CD8-positive, alpha-beta memory T cell (primary cell): ENCODE measurements around the gene TTC23. TPM values are rescaled to one million over a fixed set of nuclear protein-coding genes. Genes with fewer than 3 reads are reported as not detected.
"Not testable (repeated sequence)": the region's sequence is repeated elsewhere in the genome, so short reads cannot be mapped to it uniquely, and the experiment has no call there.

ENCODE experiments used
- CTCF ChIA-PET: fragments of 350-600 bp; sonication (Branson Sonifier 250); formaldehyde crosslinking; loops from one replicate; lab custom pipeline; 2021; ENCODE audit warnings: antibody characterized with exemption; lab: Charles Lee
- POLR2A ChIA-PET: fragments of 350-600 bp; sonication (Branson Sonifier 250); formaldehyde crosslinking; loops from one replicate; lab custom pipeline; 2021; ENCODE audit warnings: antibody characterized with exemption; lab: Charles Lee
- DNase-seq, 5 donors: peaks; one replicate each; pipeline versions ENCODE4 v3.0.0 to v3.0.0-alpha.2; 2020 to 2022; ENCODE audit warnings: mixed read lengths in 1 of 5
- H3K27ac ChIP-seq: one replicate; pipeline ENCODE4 v1.7.0; 2013; ENCODE audit warnings: low read depth, mild to moderate bottlenecking, low read length, moderate library complexity
- H3K27me3 ChIP-seq: 2 replicates; pipeline ENCODE4 v1.7.0; 2013; ENCODE audit warnings: low read length, mild to moderate bottlenecking; ENCODE audit not compliant: insufficient read depth, poor library complexity, severe bottlenecking
- H3K36me3 ChIP-seq: 2 replicates; pipeline ENCODE4 v1.7.0; 2013; ENCODE audit warnings: mild to moderate bottlenecking, low read length, moderate library complexity; ENCODE audit not compliant: insufficient read depth
- H3K4me1 ChIP-seq: 2 replicates; pipeline ENCODE4 v1.7.0; 2013; ENCODE audit warnings: mild to moderate bottlenecking, low read length, moderate library complexity; ENCODE audit not compliant: insufficient read depth
- H3K4me3 ChIP-seq: 2 replicates; pipeline ENCODE4 v1.7.0; 2013; ENCODE audit warnings: mild to moderate bottlenecking, low read length
- H3K9me3 ChIP-seq: 2 replicates; pipeline ENCODE4 v1.7.0; 2013; ENCODE audit warnings: mild to moderate bottlenecking, low read length
- H3K27ac Mint-ChIP-seq, 8 donors: one replicate each; pipeline ENCODE4 v1.8.0; 2020 to 2021; ENCODE audit warnings: mixed read lengths in 8 of 8, mild to moderate bottlenecking in 6 of 8, inconsistent platforms in 3 of 8, moderate library complexity in 3 of 8
- H3K27me3 Mint-ChIP-seq, 2 donors: one replicate each; pipeline ENCODE4 v1.8.0; 2020 to 2021; ENCODE audit warnings: mixed read lengths in 2 of 2, mild to moderate bottlenecking in 1 of 2, moderate library complexity in 1 of 2
- H3K36me3 Mint-ChIP-seq, 3 donors: one replicate each; pipeline ENCODE4 v1.8.0; 2020 to 2021; ENCODE audit warnings: mixed read lengths in 3 of 3, inconsistent platforms in 1 of 3, mild to moderate bottlenecking in 1 of 3
- H3K4me1 Mint-ChIP-seq, 3 donors: one replicate each; pipeline ENCODE4 v1.8.0; 2020 to 2021; ENCODE audit warnings: mixed read lengths in 3 of 3, inconsistent platforms in 1 of 3, mild to moderate bottlenecking in 1 of 3
- H3K4me3 Mint-ChIP-seq, 7 donors: one replicate each; pipeline ENCODE4 v1.8.0; 2020 to 2021; ENCODE audit warnings: mixed read lengths in 7 of 7, mild to moderate bottlenecking in 6 of 7, moderate library complexity in 4 of 7, inconsistent platforms in 2 of 7
- H3K9me3 Mint-ChIP-seq, 5 donors: one replicate each; pipeline ENCODE4 v1.8.0; 2020 to 2022; ENCODE audit warnings: mixed read lengths in 5 of 5, mild to moderate bottlenecking in 3 of 5, moderate library complexity in 2 of 5, inconsistent platforms in 1 of 5
- polyA plus RNA-seq: library from polyadenylated mRNA; unstranded; fragments of 300-500 nt; fragmentation: Illumina TruSeq; gene quantifications from one replicate; pipeline ENCODE4 v1.2.3, GENCODE V29; 2021
- total RNA-seq, 2 experiments: library from RNA; stranded (reverse); gene quantifications; one replicate each; pipeline ENCODE4 v1.2.3, GENCODE V29; 2021

Gene TTC23
- total and polyA plus RNA-seq, 3 experiments from 2014 or later = 0.10 to 2.7 (median 2.0) TPM

DNA sequence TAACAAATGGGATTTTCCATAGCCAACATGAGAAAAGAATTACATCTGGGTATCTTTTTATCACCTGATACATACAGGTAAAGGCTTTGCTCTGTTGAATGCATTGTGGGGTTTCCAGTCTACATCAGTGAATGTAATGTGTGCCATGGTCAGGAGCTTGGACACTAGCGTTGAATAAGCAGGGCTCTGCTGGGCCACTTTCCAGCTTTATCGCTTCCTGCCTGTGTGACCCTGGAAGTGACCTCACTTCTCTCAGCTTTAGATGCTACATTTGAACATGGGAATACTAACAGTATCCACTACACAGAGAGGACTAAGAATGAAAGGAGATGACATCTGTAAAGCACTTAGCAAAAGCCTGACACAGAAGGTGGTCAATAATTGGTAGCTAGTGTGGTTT is 40.1 kb downstream of the TTC23 start:
- Mint-ChIP-seq H3K27ac (no peak overlapping the region), H3K4me3 (no peak overlapping the region), H3K4me1 (no peaks in the 10 kb centered on the region), H3K9me3 (no peaks in the 10 kb centered on the region), H3K36me3 (no peaks in the 10 kb centered on the region), H3K27me3 (peaks cover 2 to 43% of the 10 kb centered on the region in 2 donors)
- Histone ChIP-seq H3K27me3 (no peaks in the 10 kb centered on the region), H3K4me1 (no peaks in the 10 kb centered on the region), H3K27ac (no peak overlapping the region), H3K4me3 (no peak overlapping the region), H3K36me3 (no peaks in the 10 kb centered on the region), H3K9me3 (no peaks in the 10 kb centered on the region)
- no peak for DNase-seq
- ChIA-PET CTCF (interaction anchor here (1.4 kb wide), 1 partner anchor 104 kb away, joined by 4 read pairs; no protein-coding TSS in a partner anchor), POLR2A (no interaction called here)

DNA sequence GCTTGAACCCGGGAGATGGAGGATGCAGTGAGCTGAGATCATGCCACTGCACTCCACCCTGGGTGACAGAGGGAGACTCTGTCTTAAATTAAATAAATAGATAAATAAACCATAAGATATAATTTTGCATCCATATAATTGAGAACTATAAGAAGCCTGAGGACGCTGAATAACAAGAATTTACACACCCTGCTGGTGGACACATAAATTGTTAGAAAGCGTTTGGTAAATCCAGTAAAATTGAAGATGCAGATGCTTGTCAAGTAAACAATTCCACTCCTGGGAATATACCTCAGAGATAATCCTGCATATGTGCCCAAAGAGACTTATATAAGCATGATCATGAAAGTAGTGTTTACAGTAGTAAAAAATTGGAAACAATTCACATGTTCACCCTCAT is 41.7 kb downstream of the TTC23 start:
- Mint-ChIP-seq H3K4me3 (no peak overlapping the region), H3K27me3 (peaks cover 2 to 42% of the 10 kb centered on the region in 2 donors), H3K4me1 (no peaks in the 10 kb centered on the region), H3K27ac (no peak overlapping the region), H3K36me3 (no peaks in the 10 kb centered on the region), H3K9me3 (no peaks in the 10 kb centered on the region)
- no peak overlapping the region for H3K27ac ChIP-seq
- no peaks in the 10 kb centered on the region for H3K36me3 ChIP-seq
- POLR2A ChIA-PET = no interaction called here
- no peaks in the 10 kb centered on the region for H3K4me1 ChIP-seq
- no peaks in the 10 kb centered on the region for H3K9me3 ChIP-seq
- CTCF ChIA-PET = interaction anchor here (1.3 kb wide), 1 partner anchor 428 kb away, joined by 3 read pairs; no protein-coding TSS in a partner anchor
- no peak overlapping the region for H3K4me3 ChIP-seq
- DNase-seq = no peak
- H3K27me3 ChIP-seq = no peaks in the 10 kb centered on the region

DNA sequence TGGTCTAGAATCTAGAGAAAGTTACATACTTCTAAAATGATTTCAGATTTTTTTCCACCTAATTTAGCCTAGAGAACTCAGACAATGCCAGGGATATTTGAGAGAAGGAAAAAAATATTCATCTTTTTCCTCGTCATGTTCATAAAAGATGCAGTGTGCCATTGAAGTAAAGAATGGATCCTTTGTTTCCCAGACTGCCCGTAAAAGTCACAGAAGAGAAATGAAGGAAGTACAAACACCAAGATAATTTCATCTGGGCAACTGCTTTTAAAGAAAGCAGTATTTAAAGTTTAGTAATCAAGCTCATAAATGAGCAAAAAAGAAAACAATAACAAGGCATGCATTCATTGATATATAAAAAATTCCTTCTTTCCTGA is 47.2 kb downstream of the TTC23 start:
- POLR2A ChIA-PET = no interaction called here
- no peak overlapping the region for H3K27ac ChIP-seq
- H3K9me3 ChIP-seq = no peaks in the 10 kb centered on the region
- Mint-ChIP-seq H3K4me3 (no peak overlapping the region), H3K27ac (no peak overlapping the region), H3K27me3 (peaks cover 2 to 24% of the 10 kb centered on the region in 2 donors), H3K4me1 (no peaks in the 10 kb centered on the region), H3K9me3 (no peaks in the 10 kb centered on the region), H3K36me3 (no peaks in the 10 kb centered on the region)
- CTCF ChIA-PET = no interaction called here
- no peaks in the 10 kb centered on the region for H3K4me1 ChIP-seq
- H3K27me3 ChIP-seq = no peaks in the 10 kb centered on the region
- H3K36me3 ChIP-seq = no peaks in the 10 kb centered on the region
- H3K4me3 ChIP-seq = no peak overlapping the region
- no peak for DNase-seq

DNA sequence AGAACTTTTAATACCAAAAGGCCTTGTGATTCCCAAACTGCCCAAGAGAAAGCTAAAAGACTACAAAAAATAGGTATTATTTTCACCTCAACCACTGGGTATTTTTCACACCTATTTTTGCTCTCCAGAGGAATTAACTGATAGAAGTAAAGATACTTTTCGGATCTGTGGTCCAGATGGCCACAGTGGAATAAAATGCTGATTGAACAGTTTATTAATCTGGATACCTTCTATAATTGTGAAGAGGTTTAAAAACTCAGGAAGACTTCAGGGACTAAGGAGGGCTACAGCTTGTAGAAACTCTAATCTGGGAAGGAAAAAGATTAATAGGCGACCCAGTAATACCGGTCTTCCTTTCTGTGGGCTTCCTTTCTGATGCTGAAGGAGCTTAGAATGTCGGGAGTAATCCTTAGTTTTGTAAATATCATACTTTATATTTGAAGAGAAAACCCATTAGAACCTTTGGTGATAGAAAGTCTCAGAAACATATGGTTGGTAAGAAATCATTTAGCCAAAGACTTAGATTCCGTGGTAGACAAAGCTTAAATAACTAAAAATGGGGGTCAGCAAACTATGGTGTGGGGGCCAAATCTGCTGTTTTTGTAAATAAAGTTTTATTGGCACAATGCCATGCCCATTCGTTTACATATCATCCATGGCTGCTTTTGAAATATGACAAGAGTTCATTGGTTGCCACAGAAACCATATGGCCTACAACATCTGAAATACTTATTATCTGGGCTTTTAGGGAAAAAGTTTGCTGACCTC is 47.8 kb downstream of the TTC23 start:
- Mint-ChIP-seq H3K27ac (no peak overlapping the region), H3K27me3 (peaks cover 2 to 18% of the 10 kb centered on the region in 2 donors), H3K9me3 (no peaks in the 10 kb centered on the region), H3K4me1 (no peaks in the 10 kb centered on the region), H3K4me3 (no peak overlapping the region), H3K36me3 (no peaks in the 10 kb centered on the region)
- ChIA-PET CTCF (no interaction called here), POLR2A (no interaction called here)
- no peaks in the 10 kb centered on the region for H3K36me3 ChIP-seq
- no peaks in the 10 kb centered on the region for H3K4me1 ChIP-seq
- no peaks in the 10 kb centered on the region for H3K27me3 ChIP-seq
- H3K9me3 ChIP-seq = no peaks in the 10 kb centered on the region
- H3K27ac ChIP-seq = no peak overlapping the region
- H3K4me3 ChIP-seq = no peak overlapping the region
- DNase-seq = no peak

DNA sequence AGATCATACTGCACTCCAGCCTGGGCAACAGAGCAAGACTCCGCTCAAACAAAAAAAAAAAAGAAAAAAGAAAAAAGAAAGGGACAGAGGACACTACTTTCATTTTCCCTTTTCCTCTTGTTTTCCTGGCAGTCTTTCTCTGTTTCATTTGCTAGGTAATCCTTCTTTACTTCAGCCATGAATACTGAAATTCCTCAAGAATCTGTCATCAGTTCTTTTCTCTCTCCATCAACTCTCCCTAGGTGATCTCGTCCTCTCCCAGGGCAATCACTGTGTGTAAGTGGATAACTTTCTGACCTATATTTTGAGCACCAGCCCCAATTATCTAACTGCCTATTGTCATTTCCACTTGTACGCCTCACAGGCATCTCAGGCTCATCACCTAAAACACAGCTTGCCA is 51.5 kb downstream of the TTC23 start:
- H3K9me3 Mint-ChIP-seq = no peaks in the 10 kb centered on the region

DNA sequence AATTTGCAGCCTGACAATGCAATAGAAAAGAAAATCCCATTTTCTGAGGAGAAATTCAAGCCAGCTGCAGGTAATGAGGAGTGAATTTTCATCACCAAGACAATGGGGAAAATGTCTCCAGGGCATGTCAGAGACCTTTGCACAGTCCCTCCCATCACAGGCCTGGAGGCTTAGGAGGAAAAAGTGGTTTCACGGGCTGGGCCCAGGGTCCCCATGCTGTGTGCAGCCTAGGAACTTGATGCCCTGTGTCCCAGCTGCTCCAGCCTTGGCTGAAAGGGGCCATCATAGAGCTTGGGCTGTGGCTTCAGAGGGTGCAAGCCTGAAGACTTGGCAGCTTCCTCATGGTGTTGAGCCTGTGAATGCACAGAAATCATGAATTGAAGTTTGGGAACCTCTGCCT is 57.2 kb downstream of the TTC23 start:
- H3K27me3 Mint-ChIP-seq = peaks cover 2 to 33% of the 10 kb centered on the region in 2 donors
- H3K27ac ChIP-seq, H3K4me1 ChIP-seq, H3K27ac Mint-ChIP-seq, H3K36me3 ChIP-seq, POLR2A ChIA-PET, H3K36me3 Mint-ChIP-seq, H3K27me3 ChIP-seq, CTCF ChIA-PET, H3K4me3 Mint-ChIP-seq, DNase-seq, H3K9me3 Mint-ChIP-seq, H3K4me1 Mint-ChIP-seq, H3K4me3 ChIP-seq, H3K9me3 ChIP-seq: not testable (repeated sequence)

More for the DNA sequence above, 51.5 kb downstream of the TTC23 start:
- Histone ChIP-seq H3K4me1 (no peaks in the 10 kb centered on the region), H3K27me3 (no peaks in the 10 kb centered on the region), H3K9me3 (no peaks in the 10 kb centered on the region), H3K4me3 (no peak overlapping the region), H3K36me3 (no peaks in the 10 kb centered on the region), H3K27ac (no peak overlapping the region)
- Mint-ChIP-seq H3K27ac (no peak overlapping the region), H3K36me3 (no peaks in the 10 kb centered on the region), H3K27me3 (peaks cover 0 to 15% of the 10 kb centered on the region in 2 donors), H3K4me1 (no peaks in the 10 kb centered on the region), H3K4me3 (no peak overlapping the region)
- POLR2A ChIA-PET = no interaction called here
- CTCF ChIA-PET = no interaction called here
- no peak for DNase-seq

DNA sequence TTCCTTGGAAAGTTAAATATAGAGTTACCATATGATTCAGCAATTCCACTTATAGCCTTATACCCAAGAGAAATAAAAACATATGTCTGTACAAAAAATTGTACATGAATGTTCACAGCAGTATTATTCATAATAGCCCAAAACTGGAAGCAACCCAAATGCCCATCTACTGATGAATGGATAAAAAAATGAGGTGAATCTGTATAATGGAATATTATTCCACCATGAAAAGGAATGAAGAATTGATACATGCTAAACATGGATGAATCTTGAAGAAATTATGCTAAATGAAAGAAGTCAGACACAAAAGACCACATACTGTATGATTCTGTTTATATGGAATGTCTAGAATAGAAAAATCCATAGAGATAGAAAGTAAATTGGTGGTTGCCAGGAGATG is 61.4 kb downstream of the TTC23 start:
- no peaks in the 10 kb centered on the region for H3K9me3 ChIP-seq
- ChIA-PET CTCF (no interaction called here), POLR2A (no interaction called here)
- no peaks in the 10 kb centered on the region for H3K27me3 ChIP-seq
- no peaks in the 10 kb centered on the region for H3K4me1 ChIP-seq
- no peak overlapping the region for H3K4me3 Mint-ChIP-seq
- H3K36me3 ChIP-seq = no peaks in the 10 kb centered on the region
- peaks cover 2 to 32% of the 10 kb centered on the region in 2 donors for H3K27me3 Mint-ChIP-seq
- no peaks in the 10 kb centered on the region for H3K4me1 Mint-ChIP-seq
- DNase-seq = no peak
- H3K27ac Mint-ChIP-seq = no peak overlapping the region
- H3K4me3 ChIP-seq = no peak overlapping the region
- H3K36me3 Mint-ChIP-seq = no peaks in the 10 kb centered on the region
- H3K27ac ChIP-seq = no peak overlapping the region
- H3K9me3 Mint-ChIP-seq = no peaks in the 10 kb centered on the region

DNA sequence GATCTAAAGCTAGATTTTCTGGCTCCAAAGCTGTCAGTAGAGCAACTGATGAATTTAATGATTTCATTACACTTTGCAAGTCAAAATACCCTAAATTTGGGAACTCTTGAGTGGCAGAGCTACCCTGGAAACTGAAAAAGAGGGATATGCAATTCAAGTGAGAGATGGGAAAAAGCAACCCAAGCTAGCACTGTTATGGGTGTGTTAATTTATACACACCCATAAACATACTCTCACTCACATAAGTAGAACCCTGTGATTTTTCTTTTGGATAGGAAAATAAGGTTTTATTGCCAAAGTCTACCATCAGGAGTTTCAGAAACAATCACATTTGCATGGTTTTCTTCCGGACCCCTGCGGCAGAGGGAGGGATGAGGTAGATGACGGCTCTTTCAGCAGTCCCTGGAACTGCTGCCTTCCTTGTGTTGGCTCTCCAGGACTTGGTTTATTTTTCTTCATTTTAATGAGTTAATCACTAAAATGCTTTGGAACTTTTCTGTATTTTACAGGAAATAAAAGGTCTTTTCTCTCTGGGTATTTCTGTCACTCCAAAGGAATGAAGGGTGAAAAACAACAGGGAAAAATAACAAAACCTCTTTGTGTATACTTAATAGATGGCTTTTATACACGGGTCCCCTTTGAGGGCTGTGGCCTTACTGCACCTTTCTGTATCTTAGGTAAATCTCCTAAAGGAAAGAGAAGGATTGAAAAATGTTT is 63.8 kb downstream of the TTC23 start:
- ChIA-PET POLR2A (no interaction called here), CTCF (no interaction called here)
- no peak overlapping the region for H3K27ac Mint-ChIP-seq

More for the DNA sequence above, 63.8 kb downstream of the TTC23 start:
- H3K9me3 Mint-ChIP-seq = no peaks in the 10 kb centered on the region
- no peak overlapping the region for H3K4me3 ChIP-seq
- H3K4me3 Mint-ChIP-seq = no peak overlapping the region
- H3K9me3 ChIP-seq = no peaks in the 10 kb centered on the region
- no peaks in the 10 kb centered on the region for H3K36me3 Mint-ChIP-seq
- H3K27me3 Mint-ChIP-seq = peaks cover 0 to 27% of the 10 kb centered on the region in 2 donors
- H3K27ac ChIP-seq = no peak overlapping the region
- DNase-seq = no peak
- H3K27me3 ChIP-seq = no peaks in the 10 kb centered on the region
- no peaks in the 10 kb centered on the region for H3K4me1 ChIP-seq
- no peaks in the 10 kb centered on the region for H3K36me3 ChIP-seq
- no peaks in the 10 kb centered on the region for H3K4me1 Mint-ChIP-seq
